ENCODE measurements around the gene MPHOSPH9.

Gene MPHOSPH9

DNA sequence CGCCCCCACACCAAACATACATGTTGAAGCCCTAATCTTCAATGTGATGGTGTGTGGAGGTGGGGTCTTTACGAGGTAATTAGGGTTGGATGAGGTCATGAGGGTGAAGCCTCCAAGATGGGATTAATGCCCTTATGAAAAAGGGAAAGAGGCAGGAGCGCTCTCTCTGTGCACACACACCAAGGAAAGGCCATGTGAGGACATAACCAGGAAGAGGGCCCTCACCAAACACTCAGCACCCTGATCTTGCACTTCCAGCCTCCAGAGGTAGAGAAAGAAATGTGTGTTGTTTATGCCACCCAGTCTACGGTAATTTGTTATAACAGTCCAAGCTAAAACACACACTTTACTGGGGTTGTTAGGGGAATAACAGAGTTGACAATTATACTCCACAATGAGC, 67.4 kb downstream of the MPHOSPH9 start:
- no peaks in the 10 kb centered on the region for H3K27me3 ChIP-seq (ENCODE audit: insufficient read depth, low read length)
- H3K4me3 ChIP-seq (ENCODE audit: low read depth, low read length), result no peak overlapping the region
- no peak overlapping the region for H4K8ac ChIP-seq (ENCODE audit: low read depth, low read length)
- H4K91ac ChIP-seq (ENCODE audit: low read depth, low read length), result no peak overlapping the region
- WGBS (ENCODE audit: extremely low coverage, insufficient coverage, insufficient read length), result no CpG with 5 or more reads among the region's 4 CpGs
- H3K23ac ChIP-seq (ENCODE audit: low read length), result no peak overlapping the region
- H2BK5ac ChIP-seq (ENCODE audit: low read depth, low read length, poor library complexity), result no peak overlapping the region
- no peak overlapping the region for H3K4ac ChIP-seq (ENCODE audit: low read depth, low read length)
- H2BK120ac ChIP-seq (ENCODE audit: insufficient read depth, low read length, poor library complexity), result no peak overlapping the region
- H2BK12ac ChIP-seq (ENCODE audit: low read length), result no peak overlapping the region
- peaks cover 2 to 3% of the 10 kb centered on the region in 2 experiments for H3K36me3 ChIP-seq (ENCODE audit: control insufficient read depth in 1 of 2, insufficient read depth in 2 of 2, low read length in 2 of 2)
- H3K9ac ChIP-seq (ENCODE audit: low read length), result no peak overlapping the region
- H3K79me1 ChIP-seq (ENCODE audit: low read length), result no peaks in the 10 kb centered on the region
- H2AFZ ChIP-seq (ENCODE audit: insufficient read depth, low read length, poor library complexity), result no peak overlapping the region
- H2AK5ac ChIP-seq (ENCODE audit: low read length), result no peak overlapping the region
- no peaks in the 10 kb centered on the region for H3K79me2 ChIP-seq (ENCODE audit: control insufficient read depth, insufficient read depth, low read length, poor library complexity)
- no peak overlapping the region for H4K12ac ChIP-seq (ENCODE audit: low read depth, low read length)
- H3K9me3 ChIP-seq (ENCODE audit: insufficient read depth, low read depth, low read length), result no peaks in the 10 kb centered on the region
- peaks cover 0 to 6% of the 10 kb centered on the region in 2 experiments for H3K4me1 ChIP-seq (ENCODE audit: control insufficient read depth in 1 of 2, insufficient read depth in 2 of 2, low read length in 2 of 2)
- DNase-seq, result no peak
- H3K18ac ChIP-seq (ENCODE audit: low read length), result no peak overlapping the region
- H3K4me2 ChIP-seq (ENCODE audit: low read length), result no peak overlapping the region
- H3K27ac ChIP-seq (ENCODE audit: low read depth, low read length), result no peak overlapping the region
- no peak overlapping the region for H3K14ac ChIP-seq (ENCODE audit: low read length)

DNA sequence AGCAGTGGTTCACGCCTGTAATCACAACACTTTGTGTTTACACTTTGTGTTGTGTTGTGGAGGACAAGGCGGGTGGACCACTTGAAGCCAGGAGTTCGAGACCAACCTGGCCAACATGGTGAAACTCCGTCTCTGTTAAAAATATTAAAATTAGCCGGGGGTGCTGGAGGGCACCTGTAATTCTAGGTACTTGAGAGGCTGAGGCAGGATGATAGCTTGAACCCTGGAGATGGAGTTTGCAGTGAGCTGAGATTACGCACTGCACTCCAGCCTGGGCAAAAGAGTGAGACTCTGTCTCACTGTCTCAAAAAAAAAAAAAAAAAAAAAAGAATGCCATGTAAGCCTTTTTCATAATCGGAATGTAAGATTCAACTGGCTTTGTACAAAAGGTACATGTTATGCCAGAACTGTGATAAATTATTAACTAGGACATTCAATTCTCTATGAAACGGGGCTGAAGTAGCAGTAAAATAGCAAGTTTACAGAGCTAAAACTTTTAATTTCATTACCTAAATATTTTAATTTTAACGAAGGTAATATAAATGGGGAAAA, 68.2 kb downstream of the MPHOSPH9 start:
- no peaks in the 10 kb centered on the region for H3K27me3 ChIP-seq (ENCODE audit: insufficient read depth, low read length)
- no peak overlapping the region for H3K4me3 ChIP-seq (ENCODE audit: low read depth, low read length)
- H3K9me3 ChIP-seq (ENCODE audit: insufficient read depth, low read depth, low read length), result no peaks in the 10 kb centered on the region
- no peak overlapping the region for H2AK5ac ChIP-seq (ENCODE audit: low read length)
- peaks cover 2 to 3% of the 10 kb centered on the region in 2 experiments for H3K36me3 ChIP-seq (ENCODE audit: control insufficient read depth in 1 of 2, insufficient read depth in 2 of 2, low read length in 2 of 2)
- no peak overlapping the region for H4K12ac ChIP-seq (ENCODE audit: low read depth, low read length)
- H3K4ac ChIP-seq (ENCODE audit: low read depth, low read length), result no peak overlapping the region
- H3K9ac ChIP-seq (ENCODE audit: low read length), result no peak overlapping the region
- H3K4me2 ChIP-seq (ENCODE audit: low read length), result no peak overlapping the region
- peaks cover 0 to 6% of the 10 kb centered on the region in 2 experiments for H3K4me1 ChIP-seq (ENCODE audit: control insufficient read depth in 1 of 2, insufficient read depth in 2 of 2, low read length in 2 of 2)
- H3K79me2 ChIP-seq (ENCODE audit: control insufficient read depth, insufficient read depth, low read length, poor library complexity), result no peaks in the 10 kb centered on the region
- H3K18ac ChIP-seq (ENCODE audit: low read length), result no peak overlapping the region
- no CpG with 5 or more reads among the region's 9 CpGs for WGBS (ENCODE audit: extremely low coverage, insufficient coverage, insufficient read length)
- H4K8ac ChIP-seq (ENCODE audit: low read depth, low read length), result no peak overlapping the region
- no peak overlapping the region for H3K27ac ChIP-seq (ENCODE audit: low read depth, low read length)
- no peak overlapping the region for H3K14ac ChIP-seq (ENCODE audit: low read length)
- no peak overlapping the region for H2BK120ac ChIP-seq (ENCODE audit: insufficient read depth, low read length, poor library complexity)
- no peak overlapping the region for H4K91ac ChIP-seq (ENCODE audit: low read depth, low read length)
- H2BK12ac ChIP-seq (ENCODE audit: low read length), result no peak overlapping the region
- DNase-seq, result no peak
- H2AFZ ChIP-seq (ENCODE audit: insufficient read depth, low read length, poor library complexity), result no peak overlapping the region
- no peaks in the 10 kb centered on the region for H3K79me1 ChIP-seq (ENCODE audit: low read length)
- no peak overlapping the region for H3K23ac ChIP-seq (ENCODE audit: low read length)
- no peak overlapping the region for H2BK5ac ChIP-seq (ENCODE audit: low read depth, low read length, poor library complexity)

GRCh38 chr12:123164222-123164621, 68.7 kb downstream of the MPHOSPH9 start:
- Histone ChIP-seq H3K4ac (ENCODE audit: low read depth, low read length) (no peak overlapping the region), H3K27me3 (ENCODE audit: insufficient read depth, low read length) (no peaks in the 10 kb centered on the region), H3K36me3 (ENCODE audit: control insufficient read depth in 1 of 2, insufficient read depth in 2 of 2, low read length in 2 of 2) (peaks cover 2 to 3% of the 10 kb centered on the region in 2 experiments), H2AFZ (ENCODE audit: insufficient read depth, low read length, poor library complexity) (no peak overlapping the region), H3K9me3 (ENCODE audit: insufficient read depth, low read depth, low read length) (no peaks in the 10 kb centered on the region), H3K18ac (ENCODE audit: low read length) (no peak overlapping the region), H3K79me1 (ENCODE audit: low read length) (no peaks in the 10 kb centered on the region), H3K79me2 (ENCODE audit: control insufficient read depth, insufficient read depth, low read length, poor library complexity) (no peaks in the 10 kb centered on the region), H2BK12ac (ENCODE audit: low read length) (no peak overlapping the region), H3K9ac (ENCODE audit: low read length) (no peak overlapping the region), H2BK120ac (ENCODE audit: insufficient read depth, low read length, poor library complexity) (no peak overlapping the region), H4K12ac (ENCODE audit: low read depth, low read length) (no peak overlapping the region), H3K4me1 (ENCODE audit: control insufficient read depth in 1 of 2, insufficient read depth in 2 of 2, low read length in 2 of 2) (peaks cover 0 to 6% of the 10 kb centered on the region in 2 experiments), H4K8ac (ENCODE audit: low read depth, low read length) (no peak overlapping the region), H3K14ac (ENCODE audit: low read length) (no peak overlapping the region), H3K4me3 (ENCODE audit: low read depth, low read length) (no peak overlapping the region), H4K91ac (ENCODE audit: low read depth, low read length) (no peak overlapping the region), H2AK5ac (ENCODE audit: low read length) (no peak overlapping the region), H3K4me2 (ENCODE audit: low read length) (no peak overlapping the region), H3K23ac (ENCODE audit: low read length) (no peak overlapping the region), H3K27ac (ENCODE audit: low read depth, low read length) (no peak overlapping the region), H2BK5ac (ENCODE audit: low read depth, low read length, poor library complexity) (no peak overlapping the region)
- no CpG with 5 or more reads among the region's 3 CpGs for WGBS (ENCODE audit: extremely low coverage, insufficient coverage, insufficient read length)
- peak in 1 of 2 donors; percentile 36 for DNase-seq

- no peak overlapping the region for H2AK5ac ChIP-seq (ENCODE audit: low read length)
- DNase-seq, result peak; percentile 38 to 90
- no peak overlapping the region for H3K4me2 ChIP-seq (ENCODE audit: low read length)
- H2AFZ ChIP-seq (ENCODE audit: insufficient read depth, low read length, poor library complexity), result no peak overlapping the region
- no peak overlapping the region for H2BK12ac ChIP-seq (ENCODE audit: low read length)
- H3K79me2 ChIP-seq (ENCODE audit: control insufficient read depth, insufficient read depth, low read length, poor library complexity), result no peaks in the 10 kb centered on the region
- H3K4me1 ChIP-seq (ENCODE audit: control insufficient read depth in 1 of 2, insufficient read depth in 2 of 2, low read length in 2 of 2), result peaks cover 0 to 6% of the 10 kb centered on the region in 2 experiments
- H3K23ac ChIP-seq (ENCODE audit: low read length), result no peak overlapping the region
- H3K36me3 ChIP-seq (ENCODE audit: control insufficient read depth in 1 of 2, insufficient read depth in 2 of 2, low read length in 2 of 2), result peaks cover 2 to 3% of the 10 kb centered on the region in 2 experiments
- H2BK5ac ChIP-seq (ENCODE audit: low read depth, low read length, poor library complexity), result no peak overlapping the region
- H3K14ac ChIP-seq (ENCODE audit: low read length), result no peak overlapping the region
- H3K4me3 ChIP-seq (ENCODE audit: low read depth, low read length), result no peak overlapping the region
- no peak overlapping the region for H4K12ac ChIP-seq (ENCODE audit: low read depth, low read length)
- H3K79me1 ChIP-seq (ENCODE audit: low read length), result no peaks in the 10 kb centered on the region
- no peak overlapping the region for H4K8ac ChIP-seq (ENCODE audit: low read depth, low read length)
- no peaks in the 10 kb centered on the region for H3K9me3 ChIP-seq (ENCODE audit: insufficient read depth, low read depth, low read length)
- H3K27ac ChIP-seq (ENCODE audit: low read depth, low read length), result no peak overlapping the region
- H3K9ac ChIP-seq (ENCODE audit: low read length), result no peak overlapping the region
- H3K27me3 ChIP-seq (ENCODE audit: insufficient read depth, low read length), result no peaks in the 10 kb centered on the region
- no peak overlapping the region for H3K18ac ChIP-seq (ENCODE audit: low read length)
- no peak overlapping the region for H2BK120ac ChIP-seq (ENCODE audit: insufficient read depth, low read length, poor library complexity)
- no peak overlapping the region for H4K91ac ChIP-seq (ENCODE audit: low read depth, low read length)
- WGBS (ENCODE audit: extremely low coverage, insufficient coverage, insufficient read length), result no CpG with 5 or more reads among the region's 3 CpGs
- no peak overlapping the region for H3K4ac ChIP-seq (ENCODE audit: low read depth, low read length)
Measured at GRCh38 chr12:123163227-123163626, 69.7 kb downstream of the MPHOSPH9 start.
